ENCODE measurements around the gene MYD88.

The MYD88 gene

GRCh38 chr3:38137615-38138348 is 679 bp upstream of the MYD88 start:
- Mint-ChIP-seq H3K4me1 (peaks cover 76% of the 10 kb centered on the region), H3K27me3 (no peaks in the 10 kb centered on the region), H3K36me3 (peaks cover 47% of the 10 kb centered on the region), H3K4me3 (peak overlapping the region; percentile 90), H3K27ac (peak overlapping the region; percentile 95), H3K9me3 (no peaks in the 10 kb centered on the region)
- DNase-seq, result peak; percentile 46
- CTCF ChIA-PET, result interaction anchor here (0.7 to 1.8 kb wide), 4 partner anchors 20 to 208 kb away, joined by 3 to 6 read pairs (median 4); partner anchors contain the start of gene XYLB

- Mint-ChIP-seq H3K9me3 (no peaks in the 10 kb centered on the region), H3K4me1 (peaks cover 65% of the 10 kb centered on the region), H3K4me3 (peak overlapping the region; percentile 90), H3K27ac (peak overlapping the region; percentile 95), H3K27me3 (peaks cover 5% of the 10 kb centered on the region), H3K36me3 (peaks cover 41% of the 10 kb centered on the region)
- CTCF ChIA-PET, result interaction anchor here (1.0 to 1.3 kb wide), 3 partner anchors 8 to 205 kb away, joined by 3 to 4 read pairs (median 4); no protein-coding TSS in a partner anchor
- DNase-seq, result no peak
Measured at GRCh38 chr3:38139191-38139590, 730 bp downstream of the MYD88 start.

GRCh38 chr3:38139652-38140051 is 1.2 kb downstream of the MYD88 start:
- peaks cover 5% of the 10 kb centered on the region for H3K27me3 Mint-ChIP-seq
- H3K27ac Mint-ChIP-seq, result peak overlapping the region; percentile 95
- H3K4me3 Mint-ChIP-seq, result peak overlapping the region; percentile 90
- peaks cover 60% of the 10 kb centered on the region for H3K4me1 Mint-ChIP-seq
- CTCF ChIA-PET, result interaction anchor here (1.0 to 1.3 kb wide), 4 partner anchors 8 to 205 kb away, joined by 3 to 4 read pairs (median 4); partner anchors contain the start of gene OXSR1
- no peak for DNase-seq
- H3K9me3 Mint-ChIP-seq, result no peaks in the 10 kb centered on the region
- H3K36me3 Mint-ChIP-seq, result peaks cover 37% of the 10 kb centered on the region

GRCh38 chr3:38140326-38141172 is 2.1 kb downstream of the MYD88 start:
- Mint-ChIP-seq H3K4me3 (peak overlapping the region; percentile 90), H3K9me3 (peaks cover under 1% of the 10 kb centered on the region), H3K27ac (no peak overlapping the region), H3K27me3 (peaks cover 5% of the 10 kb centered on the region), H3K36me3 (peaks cover 31% of the 10 kb centered on the region), H3K4me1 (peaks cover 51% of the 10 kb centered on the region)
- CTCF ChIA-PET, result interaction anchor here (1.0 to 1.5 kb wide), 4 partner anchors 9 to 340 kb away, joined by 3 to 9 read pairs (median 4); partner anchors contain the start of gene OXSR1
- DNase-seq, result no peak

- Mint-ChIP-seq H3K27me3 (peaks cover 5% of the 10 kb centered on the region), H3K4me3 (no peak overlapping the region), H3K9me3 (peaks cover 7% of the 10 kb centered on the region), H3K36me3 (peaks cover 28% of the 10 kb centered on the region), H3K4me1 (peaks cover 44% of the 10 kb centered on the region), H3K27ac (peak overlapping the region; percentile 16)
- CTCF ChIA-PET, result interaction anchor here (1.2 to 1.5 kb wide), 2 partner anchors 22 to 339 kb away, joined by 3 to 9 read pairs; no protein-coding TSS in a partner anchor
- DNase-seq, result no peak
Measured at GRCh38 chr3:38141173-38141951, 2.9 kb downstream of the MYD88 start.

GRCh38 chr3:38141952-38142273 is 3.5 kb downstream of the MYD88 start:
- no peak for DNase-seq
- H3K27me3 Mint-ChIP-seq, result peaks cover 5% of the 10 kb centered on the region
- peaks cover 44% of the 10 kb centered on the region for H3K4me1 Mint-ChIP-seq
- peak overlapping the region; percentile 16 for H3K27ac Mint-ChIP-seq
- H3K4me3 Mint-ChIP-seq, result no peak overlapping the region
- peaks cover 29% of the 10 kb centered on the region for H3K36me3 Mint-ChIP-seq
- CTCF ChIA-PET, result interaction anchor here (0.6 to 1.5 kb wide), 2 partner anchors 14 to 21 kb away, joined by 3 to 9 read pairs; no protein-coding TSS in a partner anchor
- peaks cover 11% of the 10 kb centered on the region for H3K9me3 Mint-ChIP-seq

- H3K27me3 Mint-ChIP-seq, result peaks cover 5% of the 10 kb centered on the region
- no peak overlapping the region for H3K27ac Mint-ChIP-seq
- no peak overlapping the region for H3K4me3 Mint-ChIP-seq
- CTCF ChIA-PET, result interaction anchor here (1.0 to 1.2 kb wide), 2 partner anchors 22 to 203 kb away, joined by 3 read pairs; partner anchors contain the start of genes OXSR1 and XYLB
- H3K36me3 Mint-ChIP-seq, result peaks cover 29% of the 10 kb centered on the region
- no peak for DNase-seq
- H3K9me3 Mint-ChIP-seq, result peaks cover 18% of the 10 kb centered on the region
- peaks cover 39% of the 10 kb centered on the region for H3K4me1 Mint-ChIP-seq
Measured at GRCh38 chr3:38142959-38143358, 4.5 kb downstream of the MYD88 start.

GRCh38 chr3:38143511-38143910 is 5.0 kb downstream of the MYD88 start:
- Mint-ChIP-seq H3K27me3 (peaks cover 5% of the 10 kb centered on the region), H3K36me3 (peaks cover 29% of the 10 kb centered on the region), H3K4me1 (peaks cover 34% of the 10 kb centered on the region), H3K4me3 (no peak overlapping the region), H3K9me3 (peaks cover 18% of the 10 kb centered on the region), H3K27ac (no peak overlapping the region)
- DNase-seq, result no peak
- CTCF ChIA-PET, result no interaction called here

- Mint-ChIP-seq H3K27ac (no peak overlapping the region), H3K4me1 (peaks cover 27% of the 10 kb centered on the region), H3K36me3 (peaks cover 13% of the 10 kb centered on the region), H3K27me3 (peaks cover 5% of the 10 kb centered on the region), H3K4me3 (no peak overlapping the region), H3K9me3 (peaks cover 20% of the 10 kb centered on the region)
- CTCF ChIA-PET, result no interaction called here
- no peak for DNase-seq
Measured at GRCh38 chr3:38146504-38146903, 8.0 kb downstream of the MYD88 start.

GRCh38 chr3:38147421-38147820 is 9.0 kb downstream of the MYD88 start:
- Mint-ChIP-seq H3K27ac (no peak overlapping the region), H3K4me1 (peaks cover 27% of the 10 kb centered on the region), H3K27me3 (peaks cover 5% of the 10 kb centered on the region), H3K36me3 (peaks cover 3% of the 10 kb centered on the region), H3K9me3 (peaks cover 20% of the 10 kb centered on the region), H3K4me3 (no peak overlapping the region)
- CTCF ChIA-PET, result no interaction called here
- DNase-seq, result no peak

GRCh38 chr3:38148311-38148882 is 9.9 kb downstream of the MYD88 start:
- Mint-ChIP-seq H3K4me1 (peaks cover 31% of the 10 kb centered on the region), H3K27me3 (peaks cover 5% of the 10 kb centered on the region), H3K9me3 (peaks cover 20% of the 10 kb centered on the region), H3K36me3 (peaks cover 3% of the 10 kb centered on the region), H3K4me3 (no peak overlapping the region), H3K27ac (peak overlapping the region; percentile 43)
- CTCF ChIA-PET, result interaction anchor here (0.6 to 1.7 kb wide), 2 partner anchors 17 to 145 kb away, joined by 3 to 6 read pairs; partner anchors contain the start of gene OXSR1
- DNase-seq, result no peak

GRCh38 chr3:38149708-38150107 is 11.2 kb downstream of the MYD88 start:
- peaks cover 20% of the 10 kb centered on the region for H3K9me3 Mint-ChIP-seq
- H3K4me1 Mint-ChIP-seq, result peaks cover 31% of the 10 kb centered on the region
- no peak overlapping the region for H3K4me3 Mint-ChIP-seq
- H3K27me3 Mint-ChIP-seq, result no peaks in the 10 kb centered on the region
- H3K36me3 Mint-ChIP-seq, result peaks cover 3% of the 10 kb centered on the region
- H3K27ac Mint-ChIP-seq, result no peak overlapping the region
- CTCF ChIA-PET, result interaction anchor here (1.7 kb wide), 1 partner anchor 15 kb away, joined by 6 read pairs; the partner anchor contains the start of gene OXSR1
- DNase-seq, result no peak

- Mint-ChIP-seq H3K27ac (peak overlapping the region; percentile 66), H3K4me3 (no peak overlapping the region), H3K4me1 (peaks cover 31% of the 10 kb centered on the region), H3K9me3 (peaks cover 17% of the 10 kb centered on the region), H3K27me3 (no peaks in the 10 kb centered on the region), H3K36me3 (peaks cover 3% of the 10 kb centered on the region)
- CTCF ChIA-PET, result no interaction called here
- DNase-seq, result no peak
Measured at GRCh38 chr3:38150780-38151528, 12.5 kb downstream of the MYD88 start.
